Endodermal cell (in vitro differentiated cells): Measurements from ENCODE around the gene AFMID. TPM values are rescaled to one million over a fixed set of nuclear protein-coding genes. Genes with fewer than 3 reads are reported as not detected.
A peak's percentile ranks its signal among the peaks of the same experiment; 100 is the strongest.

Experiments
- DNase-seq: peaks from one replicate; pipeline ENCODE4 v3.0.0-alpha.2; 2017
- H3K27ac ChIP-seq: 2 replicates; pipeline ENCODE4 v1.5.1; 2013; ENCODE audit warnings: mild to moderate bottlenecking, low read depth, low read length, moderate library complexity
- H3K27me3 ChIP-seq: 2 replicates; pipeline ENCODE4 v1.6.1; 2013; ENCODE audit warnings: mild to moderate bottlenecking, low read length, moderate library complexity; ENCODE audit not compliant: insufficient read depth, control insufficient read depth, poor library complexity, severe bottlenecking
- H3K36me3 ChIP-seq: 2 replicates; pipeline ENCODE4 v1.7.0; 2013; ENCODE audit warnings: mild to moderate bottlenecking, low read length, moderate library complexity; ENCODE audit not compliant: control insufficient read depth, insufficient read depth
- H3K4me1 ChIP-seq: one replicate; pipeline ENCODE4 v1.7.0; 2013; ENCODE audit warnings: low read length; ENCODE audit not compliant: control insufficient read depth, insufficient read depth
- H3K4me3 ChIP-seq: 2 replicates; pipeline ENCODE4 v1.5.1; 2013; ENCODE audit warnings: mild to moderate bottlenecking, low read length, moderate library complexity
- H3K9ac ChIP-seq: 2 replicates; pipeline ENCODE4 v1.6.1; 2013; ENCODE audit warnings: mild to moderate bottlenecking, low read length, moderate library complexity; ENCODE audit not compliant: poor library complexity, severe bottlenecking; ENCODE audit errors: extremely low read depth
- H3K9me3 ChIP-seq: 2 replicates; pipeline ENCODE4 v1.6.1; 2013; ENCODE audit warnings: mild to moderate bottlenecking, low read length, moderate library complexity; ENCODE audit not compliant: control insufficient read depth
- H3K27ac Mint-ChIP-seq: 2 replicates; pipeline ENCODE4 v1.8.0; 2020; ENCODE audit warnings: mixed read lengths
- H3K27me3 Mint-ChIP-seq: 2 replicates; pipeline ENCODE4 v1.8.0; 2021; ENCODE audit warnings: mild to moderate bottlenecking, mixed read lengths; ENCODE audit not compliant: insufficient read depth
- H3K36me3 Mint-ChIP-seq: 2 replicates; pipeline ENCODE4 v1.8.0; 2020; ENCODE audit warnings: low read depth, mixed read lengths
- H3K4me1 Mint-ChIP-seq: 2 replicates; pipeline ENCODE4 v1.8.0; 2020; ENCODE audit warnings: mixed read lengths
- H3K4me3 Mint-ChIP-seq: 2 replicates; pipeline ENCODE4 v1.8.0; 2020; ENCODE audit warnings: mild to moderate bottlenecking, moderate library complexity, mixed read lengths
- H3K9me3 Mint-ChIP-seq: 2 replicates; pipeline ENCODE4 v1.8.0; 2020; ENCODE audit warnings: mild to moderate bottlenecking, mixed read lengths
- CTCF ChIP-seq: fragments of 200-600 bp; sonication (generic); conservative IDR thresholded peaks from 2 replicates; pipeline ENCODE4 v1.5.0; 2021; ENCODE audit warnings: antibody characterized with exemption, mild to moderate bottlenecking
- WGBS, 2 experiments: methylation state at CpG; one replicate each; pipeline versions ENCODE4 v1.1.5 to v1.1.7; 2013; ENCODE audit warnings: missing lambda C conversion rate in 2 of 2, mixed read lengths in 1 of 2; ENCODE audit not compliant: insufficient coverage in 1 of 2, insufficient read length in 1 of 2; 5-methylcytosine and 5-hydroxymethylcytosine counted together
- total RNA-seq, 2 donors: library from RNA; stranded (reverse); fragmentation: NEBNext Ultra II Directional in 1 of 2; extraction: Animal tissue kit (Norgen Biotek cat#: 25700) in 1 of 2; gene quantifications; 2 replicates in 1 of 2; 3 replicates in 1 of 2; pipeline ENCODE4 v1.2.1, GENCODE V29; 2021

AFMID gene
- total RNA-seq, 2 donors from 2014 or later = 46.5 to 52.4 TPM

DNA sequence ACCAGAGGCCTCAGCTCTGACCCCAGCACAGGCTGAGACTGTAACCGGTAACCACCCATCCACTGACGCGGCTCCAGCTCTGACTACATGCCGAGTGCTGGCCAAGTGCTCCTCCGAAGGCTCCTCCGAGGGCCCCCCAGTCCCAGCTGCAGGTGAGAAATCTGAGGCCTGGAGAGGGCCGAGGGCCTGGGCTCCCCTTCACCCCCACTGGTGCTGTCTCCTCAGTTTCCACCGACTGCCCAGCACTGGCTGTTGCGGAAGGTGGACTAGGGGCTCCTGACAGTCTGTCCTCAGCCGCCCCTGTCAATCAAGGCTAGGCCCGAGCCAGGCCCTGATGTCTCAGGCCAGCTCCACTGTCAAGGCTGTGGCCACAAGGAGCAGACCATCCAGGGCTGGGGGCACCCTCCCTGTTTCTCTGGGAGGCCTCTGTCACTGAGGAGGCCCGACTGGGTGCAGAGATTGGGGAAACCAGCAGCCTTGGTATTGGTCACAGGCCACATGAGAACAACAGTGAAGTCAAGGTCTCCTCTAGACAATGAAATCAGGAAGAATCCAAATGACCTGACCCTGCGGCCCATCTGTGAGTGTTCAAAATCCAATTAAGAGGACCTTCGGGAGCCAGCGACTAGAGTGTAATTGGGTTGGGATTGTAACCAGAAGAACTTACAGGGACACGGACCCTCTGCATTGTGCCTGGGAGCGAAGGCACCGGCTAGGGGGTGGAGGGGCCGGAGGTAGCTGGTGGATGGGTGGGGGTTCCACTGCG, 49.4 kb downstream of the AFMID start:
- H3K4me1 ChIP-seq = no peaks in the 10 kb centered on the region
- H3K36me3 ChIP-seq = no peaks in the 10 kb centered on the region
- no peak overlapping the region for H3K9ac ChIP-seq
- H3K9me3 Mint-ChIP-seq = no peaks in the 10 kb centered on the region
- TF ChIP-seq CTCF = no peak
- no peak overlapping the region for H3K27ac Mint-ChIP-seq
- WGBS, 2 experiments = 92 to 93% methylated on average over 17 to 20 of the region's 20 CpGs
- H3K4me3 ChIP-seq = no peak overlapping the region
- no peak overlapping the region for H3K4me3 Mint-ChIP-seq
- H3K27me3 Mint-ChIP-seq = peaks cover 16% of the 10 kb centered on the region
- H3K36me3 Mint-ChIP-seq = no peaks in the 10 kb centered on the region
- H3K27ac ChIP-seq = peak overlapping the region; percentile 64
- DNase-seq = peak; percentile 52
- no peaks in the 10 kb centered on the region for H3K9me3 ChIP-seq
- no peaks in the 10 kb centered on the region for H3K4me1 Mint-ChIP-seq
- peaks cover 13% of the 10 kb centered on the region for H3K27me3 ChIP-seq

DNA sequence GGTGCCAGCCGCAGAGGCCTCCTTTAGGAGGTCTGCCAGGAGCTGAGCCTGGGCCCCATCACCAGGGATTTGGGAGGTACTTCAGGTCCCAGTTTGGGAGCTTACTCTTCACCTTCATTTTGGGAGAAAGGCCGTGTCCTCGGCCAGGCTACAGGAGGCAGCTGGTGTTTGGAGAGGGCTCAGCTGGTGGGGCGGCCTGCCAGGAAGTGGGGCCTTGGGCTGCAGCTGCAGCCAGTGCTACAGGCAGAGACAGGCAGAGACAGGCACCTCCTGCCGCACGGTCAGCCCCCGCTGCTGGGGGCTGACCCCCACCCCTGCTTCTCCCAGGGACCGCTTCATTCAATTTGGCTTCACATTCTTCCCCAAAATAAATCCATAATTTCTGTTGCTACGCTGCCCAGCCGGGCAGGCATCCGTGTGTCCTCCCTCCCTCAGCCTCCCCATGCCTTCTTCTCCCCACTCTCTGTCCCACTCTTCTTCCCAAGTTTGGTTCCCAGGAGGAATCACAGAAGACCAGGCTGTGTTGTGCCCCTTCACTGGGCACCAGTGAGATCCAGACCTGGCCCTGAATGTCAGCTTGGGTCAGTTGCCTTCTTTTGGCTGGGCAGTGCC, 50.3 kb downstream of the AFMID start:
- no peaks in the 10 kb centered on the region for H3K4me1 Mint-ChIP-seq
- no peak overlapping the region for H3K4me3 Mint-ChIP-seq
- Histone ChIP-seq H3K4me3 (no peak overlapping the region), H3K36me3 (no peaks in the 10 kb centered on the region), H3K4me1 (no peaks in the 10 kb centered on the region), H3K9ac (no peak overlapping the region), H3K27ac (peak overlapping the region; percentile 71), H3K27me3 (peaks cover 6% of the 10 kb centered on the region), H3K9me3 (no peaks in the 10 kb centered on the region)
- no peak for TF ChIP-seq CTCF
- peak; percentile 45 for DNase-seq
- no peak overlapping the region for H3K27ac Mint-ChIP-seq
- no peaks in the 10 kb centered on the region for H3K9me3 Mint-ChIP-seq
- H3K27me3 Mint-ChIP-seq = peaks cover 8% of the 10 kb centered on the region
- H3K36me3 Mint-ChIP-seq = no peaks in the 10 kb centered on the region
- WGBS, 2 experiments = 88 to 96% methylated on average over 6 to 11 of the region's 11 CpGs

DNA sequence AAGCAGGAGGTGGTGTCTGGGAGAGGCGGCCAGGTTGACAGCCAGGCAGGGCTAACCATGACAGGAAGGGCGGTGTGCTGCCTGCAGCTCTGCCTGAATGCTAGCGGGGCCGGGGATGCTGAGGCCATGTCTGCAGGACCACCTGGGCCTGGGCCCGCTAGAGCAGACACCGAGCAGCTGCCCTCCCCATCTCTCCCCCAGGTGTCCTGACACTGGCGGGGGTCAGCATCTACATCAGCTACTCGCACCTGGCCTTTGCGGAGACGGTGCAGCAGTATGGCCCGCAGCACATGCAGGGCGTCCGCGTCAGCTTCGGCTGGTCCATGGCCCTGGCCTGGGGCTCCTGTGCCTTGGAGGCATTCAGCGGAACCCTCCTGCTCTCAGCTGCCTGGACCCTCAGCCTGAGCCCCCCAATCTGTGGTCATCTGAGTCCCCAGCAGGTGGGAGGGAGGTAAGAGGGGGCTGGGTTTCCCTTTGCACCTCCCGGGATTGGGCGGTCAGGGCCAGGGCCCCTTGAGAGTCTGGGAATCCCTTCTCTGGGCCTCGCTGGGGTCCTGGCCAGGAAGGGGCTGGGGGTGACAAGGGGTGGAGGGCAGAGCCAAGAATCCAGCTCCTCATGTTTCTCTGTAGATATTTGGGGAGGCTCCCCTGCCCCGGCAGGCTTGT, 51.8 kb downstream of the AFMID start:
- H3K9me3 ChIP-seq = no peaks in the 10 kb centered on the region
- Mint-ChIP-seq H3K4me1 (no peaks in the 10 kb centered on the region), H3K9me3 (peaks cover 2% of the 10 kb centered on the region), H3K4me3 (no peak overlapping the region), H3K27ac (no peak overlapping the region), H3K27me3 (no peaks in the 10 kb centered on the region), H3K36me3 (no peaks in the 10 kb centered on the region)
- WGBS, 2 experiments = 88 to 89% methylated on average over 15 to 20 of the region's 20 CpGs
- peak; percentile 59 for DNase-seq
- no peak overlapping the region for H3K9ac ChIP-seq
- no peak overlapping the region for H3K27ac ChIP-seq
- H3K36me3 ChIP-seq = no peaks in the 10 kb centered on the region
- no peak for TF ChIP-seq CTCF
- H3K4me1 ChIP-seq = no peaks in the 10 kb centered on the region
- H3K27me3 ChIP-seq = no peaks in the 10 kb centered on the region
- no peak overlapping the region for H3K4me3 ChIP-seq
